Subcutaneous abdominal adipose tissue (tissue), 5 donors: ENCODE measurements around the gene NEK10.

Experiments used
- H3K27ac ChIP-seq: one replicate; pipeline ENCODE4 v1.7.0; 2013; ENCODE audit warnings: low read depth, mild to moderate bottlenecking, inconsistent platforms, low read length, moderate library complexity
- H3K27me3 ChIP-seq, 5 donors: one replicate each; pipeline ENCODE4 v1.7.0; 2013; ENCODE audit warnings: low read length in 5 of 5, inconsistent platforms in 1 of 5; ENCODE audit not compliant: control insufficient read depth in 5 of 5, insufficient read depth in 4 of 5
- H3K36me3 ChIP-seq, 5 donors: one replicate each; pipeline ENCODE4 v1.7.0; 2013; ENCODE audit warnings: low read length in 5 of 5; ENCODE audit not compliant: control insufficient read depth in 5 of 5, insufficient read depth in 5 of 5
- H3K4me1 ChIP-seq, 5 donors: one replicate each; pipeline ENCODE4 v1.7.0; 2013; ENCODE audit warnings: low read length in 5 of 5, mild to moderate bottlenecking in 3 of 5, moderate library complexity in 1 of 5; ENCODE audit not compliant: control insufficient read depth in 5 of 5, insufficient read depth in 5 of 5
- H3K4me3 ChIP-seq, 5 donors: one replicate each; pipeline ENCODE4 v1.7.0; 2013; ENCODE audit warnings: low read length in 5 of 5, low read depth in 1 of 5
- H3K9ac ChIP-seq, 5 donors: one replicate each; pipeline ENCODE4 v1.7.0; 2013; ENCODE audit warnings: low read length in 5 of 5, mild to moderate bottlenecking in 4 of 5, moderate library complexity in 3 of 5
- H3K9me3 ChIP-seq, 5 donors: one replicate each; pipeline ENCODE4 v1.7.0; 2013; ENCODE audit warnings: low read length in 5 of 5; ENCODE audit not compliant: control insufficient read depth in 5 of 5
- donor health status: healthy.
- donor health status: healthy.
- donor health status: healthy.
- donor health status: healthy.
- donor health status: healthy.

Gene NEK10

DNA sequence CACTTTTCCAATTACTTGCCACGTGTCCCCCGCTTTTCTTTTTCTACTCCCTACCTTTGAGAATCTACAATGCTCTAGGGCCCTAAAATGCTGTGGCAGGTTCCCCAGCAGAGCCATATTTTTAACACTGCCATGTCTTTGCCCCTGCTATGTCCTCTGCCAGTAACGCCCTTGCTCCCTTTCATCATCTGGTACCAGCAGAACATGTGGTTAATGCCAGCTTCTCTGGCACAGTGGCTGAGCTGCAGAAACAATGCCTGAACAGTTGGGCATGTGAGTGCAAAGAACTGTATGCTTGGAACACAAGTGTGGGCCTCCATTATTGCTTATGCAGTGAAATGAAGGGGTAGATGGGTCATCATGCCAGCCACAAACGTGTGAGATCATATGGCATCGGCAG lies 287.6 kb downstream of the NEK10 start:
- Histone ChIP-seq H3K4me3 (no peak overlapping the region), H3K9me3 (no peaks in the 10 kb centered on the region), H3K27ac (no peak overlapping the region), H3K36me3 (no peaks in the 10 kb centered on the region), H3K27me3 (no peaks in the 10 kb centered on the region), H3K4me1 (peaks cover 0 to 3% (median 0%) of the 10 kb centered on the region in 5 donors), H3K9ac (no peak overlapping the region)

GRCh38 chr3:27080258-27080525 lies 289.0 kb downstream of the NEK10 start:
- Histone ChIP-seq H3K27me3 (no peaks in the 10 kb centered on the region), H3K36me3 (no peaks in the 10 kb centered on the region), H3K27ac (no peak overlapping the region), H3K4me3 (no peak overlapping the region), H3K9me3 (no peaks in the 10 kb centered on the region), H3K4me1 (peaks cover 0 to 3% (median 0%) of the 10 kb centered on the region in 5 donors), H3K9ac (no peak overlapping the region)

GRCh38 chr3:27079427-27080257 lies 289.5 kb downstream of the NEK10 start:
- Histone ChIP-seq H3K27ac (no peak overlapping the region), H3K9me3 (no peaks in the 10 kb centered on the region), H3K4me3 (no peak overlapping the region), H3K27me3 (no peaks in the 10 kb centered on the region), H3K4me1 (peaks cover 0 to 3% (median 0%) of the 10 kb centered on the region in 5 donors), H3K36me3 (no peaks in the 10 kb centered on the region), H3K9ac (no peak overlapping the region)

DNA sequence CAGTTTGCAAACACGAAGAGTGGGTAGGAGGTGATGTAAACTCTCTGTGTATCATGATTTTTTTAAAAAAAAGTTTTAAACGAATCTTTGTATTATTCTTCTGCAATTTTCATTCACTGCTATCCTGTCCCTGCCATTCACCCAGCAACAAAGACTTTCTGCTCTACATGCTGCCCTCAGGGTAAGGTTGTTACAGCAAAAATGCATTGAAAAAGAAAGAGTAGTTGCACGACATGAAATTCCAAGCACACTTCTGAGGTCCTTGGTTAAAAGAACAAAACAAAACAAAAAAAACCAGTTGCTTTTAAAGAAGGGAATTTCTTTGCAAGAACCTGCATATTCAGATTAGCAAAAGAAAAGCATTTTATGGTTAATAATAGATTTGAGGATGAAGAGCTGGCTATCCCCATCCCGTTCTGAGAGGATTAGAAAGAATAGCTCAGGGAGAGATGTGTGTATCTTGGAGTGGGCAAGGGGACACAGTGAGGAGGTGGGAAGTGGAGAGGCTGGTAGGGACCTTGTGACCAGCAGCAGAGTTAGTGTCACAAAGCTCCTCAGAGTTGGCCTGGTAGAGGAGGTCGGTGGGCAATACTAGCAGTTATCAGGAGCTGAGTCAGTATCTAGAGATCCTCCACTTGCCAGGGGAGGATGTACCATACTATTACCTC lies 290.8 kb downstream of the NEK10 start:
- Histone ChIP-seq H3K4me1 (peaks cover 0 to 3% (median 0%) of the 10 kb centered on the region in 5 donors), H3K9me3 (no peaks in the 10 kb centered on the region)

GRCh38 chr3:27076815-27077630 lies 292.2 kb downstream of the NEK10 start:
- Histone ChIP-seq H3K27me3 (no peaks in the 10 kb centered on the region), H3K9me3 (no peaks in the 10 kb centered on the region)

More for the DNA sequence above, 290.8 kb downstream of the NEK10 start:
- H3K9ac ChIP-seq, result no peak overlapping the region
- no peaks in the 10 kb centered on the region for H3K36me3 ChIP-seq
- H3K4me3 ChIP-seq, result no peak overlapping the region
- no peaks in the 10 kb centered on the region for H3K27me3 ChIP-seq
- H3K27ac ChIP-seq, result no peak overlapping the region

GRCh38 chr3:27074914-27075313 lies 294.3 kb downstream of the NEK10 start:
- Histone ChIP-seq H3K9me3 (no peaks in the 10 kb centered on the region), H3K4me1 (peaks cover 0 to 3% (median 0%) of the 10 kb centered on the region in 5 donors), H3K9ac (no peak overlapping the region), H3K36me3 (no peaks in the 10 kb centered on the region), H3K27ac (no peak overlapping the region), H3K4me3 (no peak overlapping the region), H3K27me3 (no peaks in the 10 kb centered on the region)

More at GRCh38 chr3:27076815-27077630, 292.2 kb downstream of the NEK10 start:
- H3K4me1 ChIP-seq, result peaks cover 0 to 3% (median 0%) of the 10 kb centered on the region in 5 donors
- no peak overlapping the region for H3K9ac ChIP-seq
- H3K4me3 ChIP-seq, result no peak overlapping the region
- no peak overlapping the region for H3K27ac ChIP-seq
- H3K36me3 ChIP-seq, result no peaks in the 10 kb centered on the region

DNA sequence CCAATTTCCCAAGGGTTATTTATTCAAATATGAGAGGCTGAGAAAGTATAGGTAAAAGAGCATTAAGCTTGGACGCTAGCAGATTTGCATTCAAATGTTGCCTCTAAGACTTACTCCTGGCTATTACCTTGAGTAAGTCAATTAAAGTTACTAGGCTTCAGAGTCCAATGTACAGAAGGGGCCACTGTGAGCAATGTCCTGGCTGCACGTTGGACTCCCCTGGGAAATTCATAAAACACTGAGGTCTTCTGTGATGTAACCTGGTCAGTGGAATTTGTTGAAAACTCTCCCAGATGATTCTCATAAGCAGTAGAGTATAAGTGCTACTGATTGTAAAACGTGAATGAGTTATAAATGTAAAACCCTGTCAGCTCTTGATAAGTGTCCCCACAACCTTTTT lies 295.3 kb downstream of the NEK10 start:
- Histone ChIP-seq H3K36me3 (no peaks in the 10 kb centered on the region), H3K9ac (no peak overlapping the region), H3K27ac (no peak overlapping the region), H3K27me3 (no peaks in the 10 kb centered on the region), H3K9me3 (no peaks in the 10 kb centered on the region), H3K4me1 (no peaks in the 10 kb centered on the region), H3K4me3 (no peak overlapping the region)

DNA sequence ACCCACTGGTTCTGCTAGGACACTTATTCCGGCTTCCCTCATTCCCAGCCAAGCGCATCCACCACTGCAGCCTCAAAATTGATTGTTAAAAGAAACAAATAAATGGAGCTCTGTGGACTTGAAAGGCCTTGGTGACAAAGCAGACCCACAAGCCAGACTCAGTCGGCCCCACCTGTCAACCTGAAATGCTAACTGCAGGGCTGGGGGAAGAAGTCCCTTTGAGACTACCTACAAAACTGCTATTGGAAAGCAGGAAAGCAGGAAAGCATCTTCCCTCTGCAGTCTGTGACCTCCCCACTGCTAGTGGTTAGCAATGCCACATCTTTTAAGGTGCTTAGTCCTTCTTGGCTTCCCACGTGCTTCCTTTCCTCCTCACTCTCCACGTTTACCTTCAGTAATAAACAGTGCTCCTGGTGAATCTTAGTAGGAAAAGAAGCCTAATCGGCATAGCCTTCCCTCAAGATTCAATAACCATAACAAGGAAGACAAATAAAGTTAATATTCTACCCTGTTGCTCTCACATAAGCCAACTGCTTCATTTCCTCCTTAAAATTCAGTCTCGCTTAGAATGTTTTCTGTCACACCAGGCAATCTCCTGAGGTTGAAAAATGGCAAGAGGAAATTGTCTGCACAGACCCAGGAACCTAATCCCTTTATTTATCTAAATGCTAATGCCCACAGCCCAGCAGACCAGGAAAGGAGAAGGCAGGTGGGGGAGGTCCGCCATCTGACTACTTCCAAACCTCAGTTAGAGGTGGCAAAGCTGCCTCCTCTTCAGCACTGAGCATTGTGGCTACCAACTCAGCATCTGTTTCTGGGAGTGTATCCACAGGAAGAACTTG lies 296.2 kb downstream of the NEK10 start:
- H3K27ac ChIP-seq, result no peak overlapping the region
- no peaks in the 10 kb centered on the region for H3K27me3 ChIP-seq
- no peak overlapping the region for H3K9ac ChIP-seq
- H3K9me3 ChIP-seq, result no peaks in the 10 kb centered on the region
- H3K4me3 ChIP-seq, result no peak overlapping the region
- no peaks in the 10 kb centered on the region for H3K4me1 ChIP-seq
- H3K36me3 ChIP-seq, result no peaks in the 10 kb centered on the region

DNA sequence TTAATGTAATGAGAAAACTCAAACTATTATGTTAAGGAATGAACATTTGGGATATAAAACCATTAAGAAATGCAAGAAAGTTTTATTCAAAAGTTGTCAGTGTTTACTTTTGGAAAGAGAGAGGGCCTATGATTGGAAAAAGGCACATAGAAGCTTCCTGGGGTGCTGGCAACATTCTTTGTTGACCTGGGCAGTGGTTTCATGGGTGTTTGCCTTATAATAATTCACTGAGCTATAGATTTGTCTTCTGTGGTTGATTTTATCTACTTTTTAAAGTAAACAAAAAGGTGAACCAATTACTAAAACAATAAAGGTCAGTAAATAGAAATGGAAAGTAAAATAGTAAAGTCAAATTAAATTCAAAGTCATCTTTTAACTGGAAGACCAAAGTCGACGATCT lies 308.8 kb downstream of the NEK10 start:
- no peak overlapping the region for H3K27ac ChIP-seq
- H3K27me3 ChIP-seq, result no peaks in the 10 kb centered on the region
- H3K9ac ChIP-seq, result no peak overlapping the region

More for the DNA sequence above, 308.8 kb downstream of the NEK10 start:
- Histone ChIP-seq H3K36me3 (no peaks in the 10 kb centered on the region), H3K9me3 (peaks cover 0 to 10% (median 2%) of the 10 kb centered on the region in 5 donors), H3K4me3 (no peak overlapping the region), H3K4me1 (no peaks in the 10 kb centered on the region)
